Liver (tissue), 3 donors: ENCODE results near the gene ATP11B.

Experiments
- FOXA2 ChIP-seq: IDR thresholded peaks from 2 replicates; pipeline ENCODE4 v1.6.1; 2016; ENCODE audit warnings: antibody characterized with exemption
- JUND ChIP-seq, 2 donors: IDR thresholded peaks; 2 replicates each; pipeline ENCODE4 v1.6.1; 2016; ENCODE audit warnings: antibody characterized with exemption in 2 of 2
- RAD21 ChIP-seq, 2 donors: IDR thresholded peaks; 2 replicates each; pipeline ENCODE4 v1.6.1; 2016; ENCODE audit warnings: antibody characterized with exemption in 2 of 2, mild to moderate bottlenecking in 2 of 2
- RXRA ChIP-seq, 2 donors: IDR thresholded peaks; 2 replicates each; pipeline ENCODE4 v1.6.1; 2017 to 2018; ENCODE audit warnings: antibody characterized with exemption in 2 of 2, mild to moderate bottlenecking in 1 of 2
- TAF1 ChIP-seq: conservative IDR thresholded peaks from 2 replicates; pipeline ENCODE4 v1.6.1; 2016; ENCODE audit warnings: antibody characterized with exemption, mild to moderate bottlenecking
- TF ChIP-seq, protein P1 (sequence below): fragments of 150-350 bp; IDR thresholded peaks from 2 replicates; pipeline ENCODE4 v1.5.1; 2017; ENCODE audit warnings: improper control_type of control experiment, low read depth, low read length; ENCODE audit not compliant: missing input control
- TF ChIP-seq, protein P2 (sequence below): IDR thresholded peaks from 2 replicates; pipeline ENCODE4 v1.6.1; 2016; ENCODE audit warnings: antibody characterized with exemption
- TF ChIP-seq, protein P3 (sequence below): IDR thresholded peaks from 2 replicates; pipeline ENCODE4 v1.6.1; 2016; ENCODE audit warnings: antibody characterized with exemption
- donor health status: healthy.
- donor health status: healthy.

DNA sequence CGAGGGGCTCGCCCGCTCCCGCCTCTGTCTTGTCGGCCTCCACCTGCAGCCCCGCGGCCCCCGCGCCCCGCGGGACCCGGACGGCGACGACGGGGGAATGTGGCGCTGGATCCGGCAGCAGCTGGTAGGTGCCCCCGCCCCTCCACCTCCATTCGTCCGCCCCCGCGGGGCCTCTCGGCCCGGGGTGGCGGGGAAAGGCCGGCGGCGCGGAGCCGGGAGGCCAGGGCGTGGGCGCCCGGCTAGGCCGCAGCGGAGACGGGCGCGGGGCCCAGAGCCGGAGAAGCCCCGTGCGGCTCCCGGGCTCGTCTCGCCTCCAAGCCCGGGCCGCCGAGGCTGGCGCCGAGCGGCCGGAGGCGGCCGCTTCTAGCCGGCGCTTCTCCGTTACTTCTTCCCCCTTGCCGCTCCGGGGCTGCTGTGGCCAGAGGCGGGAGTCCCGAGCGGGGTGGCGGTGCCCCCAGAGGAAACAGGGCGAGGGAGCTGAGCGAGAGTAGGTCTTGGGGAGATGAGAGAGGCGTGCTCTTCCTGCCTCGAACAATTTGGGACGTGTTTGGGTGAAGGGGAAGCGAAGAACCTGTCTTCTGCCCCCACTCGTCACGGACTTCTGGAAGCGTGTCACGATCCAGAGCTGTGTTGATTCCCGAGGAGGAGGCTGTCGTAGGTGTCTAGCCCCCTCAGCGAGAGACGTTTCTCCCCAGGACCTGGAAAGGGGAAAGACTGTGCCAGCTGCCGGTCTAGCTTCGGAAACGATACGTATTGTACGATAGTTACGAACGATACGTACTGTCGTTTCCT is 555 bp downstream of the ATP11B start:
- no peak for TF ChIP-seq RAD21 (IDR thresholded peaks at IDR 0.05)
- TF ChIP-seq, protein P1, sequence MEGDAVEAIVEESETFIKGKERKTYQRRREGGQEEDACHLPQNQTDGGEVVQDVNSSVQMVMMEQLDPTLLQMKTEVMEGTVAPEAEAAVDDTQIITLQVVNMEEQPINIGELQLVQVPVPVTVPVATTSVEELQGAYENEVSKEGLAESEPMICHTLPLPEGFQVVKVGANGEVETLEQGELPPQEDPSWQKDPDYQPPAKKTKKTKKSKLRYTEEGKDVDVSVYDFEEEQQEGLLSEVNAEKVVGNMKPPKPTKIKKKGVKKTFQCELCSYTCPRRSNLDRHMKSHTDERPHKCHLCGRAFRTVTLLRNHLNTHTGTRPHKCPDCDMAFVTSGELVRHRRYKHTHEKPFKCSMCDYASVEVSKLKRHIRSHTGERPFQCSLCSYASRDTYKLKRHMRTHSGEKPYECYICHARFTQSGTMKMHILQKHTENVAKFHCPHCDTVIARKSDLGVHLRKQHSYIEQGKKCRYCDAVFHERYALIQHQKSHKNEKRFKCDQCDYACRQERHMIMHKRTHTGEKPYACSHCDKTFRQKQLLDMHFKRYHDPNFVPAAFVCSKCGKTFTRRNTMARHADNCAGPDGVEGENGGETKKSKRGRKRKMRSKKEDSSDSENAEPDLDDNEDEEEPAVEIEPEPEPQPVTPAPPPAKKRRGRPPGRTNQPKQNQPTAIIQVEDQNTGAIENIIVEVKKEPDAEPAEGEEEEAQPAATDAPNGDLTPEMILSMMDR = no peak
- no peak for TF ChIP-seq TAF1
- no peak for TF ChIP-seq FOXA2
- TF ChIP-seq, protein P2, sequence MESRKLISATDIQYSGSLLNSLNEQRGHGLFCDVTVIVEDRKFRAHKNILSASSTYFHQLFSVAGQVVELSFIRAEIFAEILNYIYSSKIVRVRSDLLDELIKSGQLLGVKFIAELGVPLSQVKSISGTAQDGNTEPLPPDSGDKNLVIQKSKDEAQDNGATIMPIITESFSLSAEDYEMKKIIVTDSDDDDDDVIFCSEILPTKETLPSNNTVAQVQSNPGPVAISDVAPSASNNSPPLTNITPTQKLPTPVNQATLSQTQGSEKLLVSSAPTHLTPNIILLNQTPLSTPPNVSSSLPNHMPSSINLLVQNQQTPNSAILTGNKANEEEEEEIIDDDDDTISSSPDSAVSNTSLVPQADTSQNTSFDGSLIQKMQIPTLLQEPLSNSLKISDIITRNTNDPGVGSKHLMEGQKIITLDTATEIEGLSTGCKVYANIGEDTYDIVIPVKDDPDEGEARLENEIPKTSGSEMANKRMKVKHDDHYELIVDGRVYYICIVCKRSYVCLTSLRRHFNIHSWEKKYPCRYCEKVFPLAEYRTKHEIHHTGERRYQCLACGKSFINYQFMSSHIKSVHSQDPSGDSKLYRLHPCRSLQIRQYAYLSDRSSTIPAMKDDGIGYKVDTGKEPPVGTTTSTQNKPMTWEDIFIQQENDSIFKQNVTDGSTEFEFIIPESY = no peak
- no peak for TF ChIP-seq JUND (IDR thresholded peaks at IDR 0.05)
- TF ChIP-seq RXRA (IDR thresholded peaks at IDR 0.05) = no peak
- TF ChIP-seq, protein P3, sequence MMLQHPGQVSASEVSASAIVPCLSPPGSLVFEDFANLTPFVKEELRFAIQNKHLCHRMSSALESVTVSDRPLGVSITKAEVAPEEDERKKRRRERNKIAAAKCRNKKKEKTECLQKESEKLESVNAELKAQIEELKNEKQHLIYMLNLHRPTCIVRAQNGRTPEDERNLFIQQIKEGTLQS = no peak
